HG03460 (cell line): ENCODE data around the gene SORCS2.

Source experiments
- ATAC-seq: cut with Tn5 transposase; IDR thresholded peaks from one replicate; pipeline ENCODE4 v1.9.1; 2021; ENCODE audit not compliant: unreplicated experiment

Gene SORCS2

GRCh38 chr4:7622371-7622770, 430.0 kb downstream of the SORCS2 start:
- no peak for ATAC-seq

- ATAC-seq = no peak
Measured at GRCh38 chr4:7623468-7623867, 431.1 kb downstream of the SORCS2 start.

- ATAC-seq = no peak
Measured at GRCh38 chr4:7624396-7624980, 432.1 kb downstream of the SORCS2 start.

GRCh38 chr4:7625071-7625470, 432.7 kb downstream of the SORCS2 start:
- no peak for ATAC-seq

- no peak for ATAC-seq
Measured at GRCh38 chr4:7626531-7626930, 434.2 kb downstream of the SORCS2 start.

GRCh38 chr4:7627251-7628250, 435.2 kb downstream of the SORCS2 start:
- ATAC-seq = no peak

- no peak for ATAC-seq
Measured at GRCh38 chr4:7628432-7628831, 436.1 kb downstream of the SORCS2 start.

GRCh38 chr4:7629501-7630254, 437.3 kb downstream of the SORCS2 start:
- ATAC-seq = no peak

- ATAC-seq = no peak
Measured at GRCh38 chr4:7630568-7631287, 438.4 kb downstream of the SORCS2 start.

- no peak for ATAC-seq
Measured at GRCh38 chr4:7631288-7632014, 439.1 kb downstream of the SORCS2 start.

- ATAC-seq = no peak
Measured at GRCh38 chr4:7632341-7632740, 440.0 kb downstream of the SORCS2 start.

- no peak for ATAC-seq
Measured at GRCh38 chr4:7632971-7633370, 440.6 kb downstream of the SORCS2 start.

GRCh38 chr4:7634661-7635251, 442.4 kb downstream of the SORCS2 start:
- ATAC-seq = no peak

GRCh38 chr4:7635445-7636239, 443.3 kb downstream of the SORCS2 start:
- no peak for ATAC-seq

- ATAC-seq = no peak
Measured at GRCh38 chr4:7636240-7636508, 443.8 kb downstream of the SORCS2 start.

GRCh38 chr4:7637139-7637538, 444.8 kb downstream of the SORCS2 start:
- ATAC-seq = no peak

GRCh38 chr4:7637971-7638370, 445.6 kb downstream of the SORCS2 start:
- ATAC-seq = no peak

GRCh38 chr4:7638489-7638888, 446.2 kb downstream of the SORCS2 start:
- no peak for ATAC-seq
